CD4-positive, alpha-beta memory T cell (primary cell): ENCODE measurements around the gene AGBL4. TPM values are rescaled to one million over a fixed set of nuclear protein-coding genes. Genes with fewer than 3 reads are reported as not detected.

ENCODE experiments used
- CTCF ChIA-PET: fragments of 350-600 bp; sonication (Branson Sonifier 250); formaldehyde crosslinking; loops from one replicate; lab custom pipeline; 2021; ENCODE audit warnings: inconsistent platforms; ENCODE audit not compliant: partially characterized antibody; lab: Charles Lee
- POLR2A ChIA-PET: fragments of 350-600 bp; sonication (Branson Sonifier 250); formaldehyde crosslinking; loops from one replicate; lab custom pipeline; 2021; ENCODE audit not compliant: partially characterized antibody; lab: Charles Lee
- DNase-seq, 5 donors: peaks; one replicate each; pipeline versions ENCODE4 v3.0.0 to v3.0.0-alpha.2; 2020 to 2022; ENCODE audit warnings: mixed read lengths in 1 of 5
- H3K27ac ChIP-seq: one replicate; pipeline ENCODE4 v1.7.0; 2013; ENCODE audit warnings: low read depth, low read length
- H3K27me3 ChIP-seq: 2 replicates; pipeline ENCODE4 v1.7.0; 2013; ENCODE audit warnings: mild to moderate bottlenecking, low read length, moderate library complexity; ENCODE audit not compliant: insufficient read depth
- H3K36me3 ChIP-seq: 2 replicates; pipeline ENCODE4 v1.7.0; 2013; ENCODE audit warnings: mild to moderate bottlenecking, low read length, moderate library complexity; ENCODE audit not compliant: insufficient read depth
- H3K4me1 ChIP-seq: 2 replicates; pipeline ENCODE4 v1.7.0; 2013; ENCODE audit warnings: mild to moderate bottlenecking, low read length, moderate library complexity; ENCODE audit not compliant: insufficient read depth
- H3K4me3 ChIP-seq, 2 donors: one replicate each; pipeline ENCODE4 v1.7.0; 2013; ENCODE audit warnings: low read length in 2 of 2, mild to moderate bottlenecking in 1 of 2
- H3K9me3 ChIP-seq, 2 donors: one replicate each; pipeline ENCODE4 v1.7.0; 2013; ENCODE audit warnings: low read length in 2 of 2, control low read depth in 1 of 2; ENCODE audit not compliant: control insufficient read depth in 1 of 2
- H3K27ac Mint-ChIP-seq, 7 donors: one replicate each; pipeline ENCODE4 v1.8.0; 2020 to 2021; ENCODE audit warnings: mixed read lengths in 7 of 7, mild to moderate bottlenecking in 6 of 7, inconsistent platforms in 3 of 7, moderate library complexity in 3 of 7
- H3K27me3 Mint-ChIP-seq, 2 donors: one replicate each; pipeline ENCODE4 v1.8.0; 2020 to 2021; ENCODE audit warnings: mixed read lengths in 2 of 2
- H3K36me3 Mint-ChIP-seq, 2 donors: one replicate each; pipeline ENCODE4 v1.8.0; 2020 to 2021; ENCODE audit warnings: mixed read lengths in 2 of 2, inconsistent platforms in 1 of 2, mild to moderate bottlenecking in 1 of 2
- H3K4me1 Mint-ChIP-seq, 4 donors: one replicate each; pipeline ENCODE4 v1.8.0; 2020 to 2021; ENCODE audit warnings: mixed read lengths in 4 of 4, mild to moderate bottlenecking in 1 of 4
- H3K4me3 Mint-ChIP-seq, 8 donors: one replicate each; pipeline ENCODE4 v1.8.0; 2020 to 2021; ENCODE audit warnings: mixed read lengths in 8 of 8, mild to moderate bottlenecking in 7 of 8, moderate library complexity in 6 of 8, inconsistent platforms in 3 of 8
- H3K9me3 Mint-ChIP-seq, 8 donors: one replicate each; pipeline ENCODE4 v1.8.0; 2020 to 2021; ENCODE audit warnings: mixed read lengths in 8 of 8, mild to moderate bottlenecking in 5 of 8, inconsistent platforms in 3 of 8, moderate library complexity in 1 of 8
- intact Hi-C: fragments of 100-400 bp; cut with micrococcal nuclease; formaldehyde crosslinking; loops from one replicate; pipeline ENCODE4 v1.15.1; 2023
- polyA plus RNA-seq, 2 donors: library from polyadenylated mRNA; unstranded; fragments of 300-500 nt; fragmentation: Illumina TruSeq; gene quantifications; one replicate each; pipeline ENCODE4 v1.2.3, GENCODE V29; 2021
- total RNA-seq, 2 experiments: library from RNA; stranded (reverse); gene quantifications; one replicate each; pipeline ENCODE4 v1.2.3, GENCODE V29; 2021

Gene AGBL4
- total and polyA plus RNA-seq, 4 experiments from 2014 or later: not detected

- CTCF ChIA-PET: no interaction called here
- Mint-ChIP-seq H3K27me3 (peaks cover 0 to 1% of the 10 kb centered on the region in 2 donors), H3K4me1 (no peaks in the 10 kb centered on the region), H3K36me3 (no peaks in the 10 kb centered on the region), H3K27ac (no peak overlapping the region), H3K9me3 (peaks cover 0 to 2% (median 0%) of the 10 kb centered on the region in 8 donors), H3K4me3 (no peak overlapping the region)
- no peaks in the 10 kb centered on the region for H3K9me3 ChIP-seq
- no peak for DNase-seq
- no peaks in the 10 kb centered on the region for H3K4me1 ChIP-seq
- H3K27ac ChIP-seq: no peak overlapping the region
- H3K27me3 ChIP-seq: no peaks in the 10 kb centered on the region
- intact Hi-C loops: no loop called here
- H3K4me3 ChIP-seq: no peak overlapping the region
- POLR2A ChIA-PET: no interaction called here
- H3K36me3 ChIP-seq: no peaks in the 10 kb centered on the region
Observed at GRCh38 chr1:48939042-48939441, 1084.7 kb downstream of the AGBL4 start.

- Histone ChIP-seq H3K9me3 (no peaks in the 10 kb centered on the region), H3K27ac (no peak overlapping the region), H3K27me3 (no peaks in the 10 kb centered on the region), H3K36me3 (no peaks in the 10 kb centered on the region), H3K4me1 (no peaks in the 10 kb centered on the region), H3K4me3 (no peak overlapping the region)
- H3K36me3 Mint-ChIP-seq: no peaks in the 10 kb centered on the region
- intact Hi-C loops: no loop called here
- no peak overlapping the region for H3K4me3 Mint-ChIP-seq
- no peak overlapping the region for H3K27ac Mint-ChIP-seq
- DNase-seq: no peak
- no peaks in the 10 kb centered on the region for H3K4me1 Mint-ChIP-seq
- ChIA-PET POLR2A (no interaction called here), CTCF (no interaction called here)
- H3K9me3 Mint-ChIP-seq: peaks cover 0 to 2% (median 0%) of the 10 kb centered on the region in 8 donors
- peaks cover 0 to 4% of the 10 kb centered on the region in 2 donors for H3K27me3 Mint-ChIP-seq
Observed at GRCh38 chr1:48937732-48938131, 1086.0 kb downstream of the AGBL4 start.

- H3K27ac Mint-ChIP-seq: no peak overlapping the region
- ChIA-PET POLR2A (no interaction called here), CTCF (interaction anchor here (0.9 kb wide), 1 partner anchor 9 kb away, joined by 3 read pairs; no protein-coding TSS in a partner anchor)
- intact Hi-C loops: no loop called here
- peaks cover 0 to 4% of the 10 kb centered on the region in 2 donors for H3K27me3 Mint-ChIP-seq
- Histone ChIP-seq H3K36me3 (no peaks in the 10 kb centered on the region), H3K4me1 (no peaks in the 10 kb centered on the region), H3K4me3 (no peak overlapping the region), H3K27ac (no peak overlapping the region), H3K9me3 (no peaks in the 10 kb centered on the region), H3K27me3 (no peaks in the 10 kb centered on the region)
- H3K4me3 Mint-ChIP-seq: no peak overlapping the region
- H3K4me1 Mint-ChIP-seq: no peaks in the 10 kb centered on the region
- no peak for DNase-seq
- H3K9me3 Mint-ChIP-seq: peaks cover 0 to 2% (median 0%) of the 10 kb centered on the region in 8 donors
- H3K36me3 Mint-ChIP-seq: no peaks in the 10 kb centered on the region
Observed at GRCh38 chr1:48936436-48936835, 1087.3 kb downstream of the AGBL4 start.

- H3K27me3 Mint-ChIP-seq: peaks cover 3 to 6% of the 10 kb centered on the region in 2 donors
- POLR2A ChIA-PET: no interaction called here
- Histone ChIP-seq H3K27ac (no peak overlapping the region), H3K4me1 (no peaks in the 10 kb centered on the region), H3K27me3 (no peaks in the 10 kb centered on the region), H3K9me3 (no peaks in the 10 kb centered on the region), H3K36me3 (no peaks in the 10 kb centered on the region), H3K4me3 (no peak overlapping the region)
- H3K4me1 Mint-ChIP-seq: no peaks in the 10 kb centered on the region
- peaks cover 0 to 2% (median 0%) of the 10 kb centered on the region in 8 donors for H3K9me3 Mint-ChIP-seq
- intact Hi-C loops: no loop called here
- H3K27ac Mint-ChIP-seq: no peak overlapping the region
- no peaks in the 10 kb centered on the region for H3K36me3 Mint-ChIP-seq
- H3K4me3 Mint-ChIP-seq: no peak overlapping the region
- CTCF ChIA-PET: no interaction called here
- no peak for DNase-seq
Observed at GRCh38 chr1:48932366-48932765, 1091.4 kb downstream of the AGBL4 start.

GRCh38 chr1:48931506-48932192, 1092.1 kb downstream of the AGBL4 start:
- intact Hi-C loops: no loop called here

GRCh38 chr1:48930011-48930410, 1093.7 kb downstream of the AGBL4 start:
- H3K9me3 Mint-ChIP-seq: peaks cover 0 to 3% (median 0%) of the 10 kb centered on the region in 8 donors
- no peaks in the 10 kb centered on the region for H3K27me3 ChIP-seq
- CTCF ChIA-PET: no interaction called here
- POLR2A ChIA-PET: no interaction called here
- no peaks in the 10 kb centered on the region for H3K4me1 ChIP-seq
- H3K27ac ChIP-seq: no peak overlapping the region
- H3K4me3 ChIP-seq: no peak overlapping the region
- H3K4me3 Mint-ChIP-seq: no peak overlapping the region
- intact Hi-C loops: no loop called here
- no peaks in the 10 kb centered on the region for H3K36me3 Mint-ChIP-seq
- H3K27ac Mint-ChIP-seq: no peak overlapping the region
- H3K36me3 ChIP-seq: no peaks in the 10 kb centered on the region
- H3K9me3 ChIP-seq: no peaks in the 10 kb centered on the region
- H3K4me1 Mint-ChIP-seq: no peaks in the 10 kb centered on the region
- H3K27me3 Mint-ChIP-seq: peaks cover 3 to 6% of the 10 kb centered on the region in 2 donors
- DNase-seq: no peak

More at GRCh38 chr1:48931506-48932192, 1092.1 kb downstream of the AGBL4 start:
- CTCF ChIA-PET: no interaction called here
- POLR2A ChIA-PET: no interaction called here
- H3K27me3 ChIP-seq: no peaks in the 10 kb centered on the region
- H3K27ac ChIP-seq: no peak overlapping the region
- peaks cover 3 to 6% of the 10 kb centered on the region in 2 donors for H3K27me3 Mint-ChIP-seq
- no peak overlapping the region for H3K4me3 Mint-ChIP-seq
- peaks cover 0 to 2% (median 0%) of the 10 kb centered on the region in 8 donors for H3K9me3 Mint-ChIP-seq
- no peaks in the 10 kb centered on the region for H3K9me3 ChIP-seq
- H3K4me3 ChIP-seq: no peak overlapping the region
- no peaks in the 10 kb centered on the region for H3K4me1 Mint-ChIP-seq
- no peak overlapping the region for H3K27ac Mint-ChIP-seq
- H3K36me3 Mint-ChIP-seq: no peaks in the 10 kb centered on the region
- no peaks in the 10 kb centered on the region for H3K4me1 ChIP-seq
- no peaks in the 10 kb centered on the region for H3K36me3 ChIP-seq
- DNase-seq: no peak

- no peak overlapping the region for H3K27ac Mint-ChIP-seq
- no peaks in the 10 kb centered on the region for H3K27me3 Mint-ChIP-seq
- Histone ChIP-seq H3K9me3 (no peaks in the 10 kb centered on the region), H3K4me1 (no peaks in the 10 kb centered on the region), H3K27ac (no peak overlapping the region), H3K36me3 (no peaks in the 10 kb centered on the region), H3K4me3 (no peak overlapping the region), H3K27me3 (no peaks in the 10 kb centered on the region)
- no peaks in the 10 kb centered on the region for H3K4me1 Mint-ChIP-seq
- no peak overlapping the region for H3K4me3 Mint-ChIP-seq
- peaks cover 0 to 3% (median 0%) of the 10 kb centered on the region in 8 donors for H3K9me3 Mint-ChIP-seq
- POLR2A ChIA-PET: no interaction called here
- intact Hi-C loops: no loop called here
- no peak for DNase-seq
- CTCF ChIA-PET: no interaction called here
- H3K36me3 Mint-ChIP-seq: no peaks in the 10 kb centered on the region
Observed at GRCh38 chr1:48924099-48924498, 1099.7 kb downstream of the AGBL4 start.
